ENCODE measurements around the gene TXNDC17.

- TF ChIP-seq TAF1 (IDR thresholded peaks at IDR 0.05; ENCODE audit: low read depth, low read length) (no peak), EZH2 (IDR thresholded peaks at IDR 0.05; ENCODE audit: low read depth, low read length, severe bottlenecking) (no peak)
These were observed 44.8 kb upstream of the TXNDC17 start for GRCh38 chr17:6596081-6596480.
